Activated T-cell treated with anti-CD3 and anti-CD28 coated beads for 24 hours (primary cell): Measurements from ENCODE around the gene CACNA1S.
A peak's percentile ranks its signal among the peaks of the same experiment; 100 is the strongest.

Experiments used
- DNase-seq: peaks from one replicate; pipeline ENCODE4 v3.0.0-alpha.2; 2020; ENCODE audit warnings: low read depth

Gene CACNA1S

GRCh38 chr1:201116091-201116490 lies 3.9 kb upstream of the CACNA1S start:
- no peak for DNase-seq

GRCh38 chr1:201115390-201115937 lies 3.2 kb upstream of the CACNA1S start:
- no peak for DNase-seq

GRCh38 chr1:201114245-201115131 lies 2.3 kb upstream of the CACNA1S start:
- peak; percentile 66 for DNase-seq

GRCh38 chr1:201113451-201114244 lies 1.4 kb upstream of the CACNA1S start:
- no peak for DNase-seq

GRCh38 chr1:201112926-201113325 lies 700 bp upstream of the CACNA1S start:
- no peak for DNase-seq

- no peak for DNase-seq
These were observed 554 bp downstream of the CACNA1S start for GRCh38 chr1:201111672-201112071.

- DNase-seq = no peak
These were observed 1.1 kb downstream of the CACNA1S start for GRCh38 chr1:201111156-201111555.

GRCh38 chr1:201110616-201111015 lies 1.6 kb downstream of the CACNA1S start:
- DNase-seq = no peak

- DNase-seq = no peak
These were observed 2.1 kb downstream of the CACNA1S start for GRCh38 chr1:201110138-201110537.

GRCh38 chr1:201109651-201110050 lies 2.6 kb downstream of the CACNA1S start:
- DNase-seq = no peak

- DNase-seq = no peak
These were observed 3.6 kb downstream of the CACNA1S start for GRCh38 chr1:201108614-201109013.

GRCh38 chr1:201105688-201106087 lies 6.5 kb downstream of the CACNA1S start:
- DNase-seq = no peak

- no peak for DNase-seq
These were observed 8.1 kb downstream of the CACNA1S start for GRCh38 chr1:201104141-201104540.

GRCh38 chr1:201103666-201104065 lies 8.6 kb downstream of the CACNA1S start:
- no peak for DNase-seq

GRCh38 chr1:201100169-201100930 lies 11.9 kb downstream of the CACNA1S start:
- DNase-seq = no peak

GRCh38 chr1:201098992-201099677 lies 13.1 kb downstream of the CACNA1S start:
- no peak for DNase-seq

GRCh38 chr1:201096977-201097856 lies 15.0 kb downstream of the CACNA1S start:
- no peak for DNase-seq

GRCh38 chr1:201096041-201096461 lies 16.2 kb downstream of the CACNA1S start:
- no peak for DNase-seq

- DNase-seq = no peak
These were observed 16.6 kb downstream of the CACNA1S start for GRCh38 chr1:201095581-201095980.

- DNase-seq = no peak
These were observed 17.4 kb downstream of the CACNA1S start for GRCh38 chr1:201094832-201095231.
